GM18868 (cell line): ENCODE results near the gene NCS1.

ENCODE experiments used
- ATAC-seq: cut with Tn5 transposase; IDR thresholded peaks from one replicate; pipeline ENCODE4 v1.9.1; 2021; ENCODE audit warnings: mild to moderate bottlenecking, moderate library complexity; ENCODE audit not compliant: unreplicated experiment

NCS1 gene

GRCh38 chr9:130172161-130172857, at the start of gene NCS1:
NCS1 (plus strand) TSS chr9:130172404; CDS start chr9:130172664, 260 bp downstream.
- ATAC-seq: no peak

GRCh38 chr9:130122456-130122855, 49.7 kb upstream of the NCS1 start:
- no peak for ATAC-seq

- no peak for ATAC-seq
Observed at GRCh38 chr9:130124085-130124860, 47.9 kb upstream of the NCS1 start.

- no peak for ATAC-seq
Observed at GRCh38 chr9:130126721-130127433, 45.3 kb upstream of the NCS1 start.

- no peak for ATAC-seq
Observed at GRCh38 chr9:130128251-130128650, 44.0 kb upstream of the NCS1 start.

GRCh38 chr9:130128733-130129431, 43.3 kb upstream of the NCS1 start:
- ATAC-seq: peak; percentile 70

GRCh38 chr9:130129432-130130061, 42.7 kb upstream of the NCS1 start:
- no peak for ATAC-seq

GRCh38 chr9:130132746-130133145, 39.5 kb upstream of the NCS1 start:
- ATAC-seq: no peak

GRCh38 chr9:130137081-130137640, 35.0 kb upstream of the NCS1 start:
- no peak for ATAC-seq

- no peak for ATAC-seq
Observed at GRCh38 chr9:130137641-130138081, 34.5 kb upstream of the NCS1 start.

- ATAC-seq: no peak
Observed at GRCh38 chr9:130138171-130138653, 34.0 kb upstream of the NCS1 start.

GRCh38 chr9:130138791-130139190, 33.4 kb upstream of the NCS1 start:
- ATAC-seq: no peak

GRCh38 chr9:130139251-130139650, 33.0 kb upstream of the NCS1 start:
- ATAC-seq: no peak

GRCh38 chr9:130140706-130141105, 31.5 kb upstream of the NCS1 start:
- no peak for ATAC-seq

- no peak for ATAC-seq
Observed at GRCh38 chr9:130142056-130142455, 30.1 kb upstream of the NCS1 start.

GRCh38 chr9:130142641-130143040, 29.6 kb upstream of the NCS1 start:
- ATAC-seq: no peak

GRCh38 chr9:130143279-130143893, 28.8 kb upstream of the NCS1 start:
- ATAC-seq: no peak

- no peak for ATAC-seq
Observed at GRCh38 chr9:130143958-130144366, 28.2 kb upstream of the NCS1 start.

GRCh38 chr9:130144703-130145102, 27.5 kb upstream of the NCS1 start:
- no peak for ATAC-seq

GRCh38 chr9:130145658-130146057, 26.5 kb upstream of the NCS1 start:
- no peak for ATAC-seq
